SKM-1 treated with dmso at 0.1 percent for 144 hours (cell line): ENCODE data around the gene MATN1.

Experiments used
- DNase-seq: peaks from one replicate; lab custom pipeline; 2025; ENCODE audit not compliant: unreplicated experiment; lab: John Stamatoyannopoulos, UW

MATN1 gene

GRCh38 chr1:30719406-30720270 lies 3.7 kb downstream of the MATN1 start:
- no peak for DNase-seq

GRCh38 chr1:30718636-30719405 lies 4.6 kb downstream of the MATN1 start:
- DNase-seq: peak; percentile 96

GRCh38 chr1:30718091-30718635 lies 5.2 kb downstream of the MATN1 start:
- peak; percentile 96 for DNase-seq

DNA sequence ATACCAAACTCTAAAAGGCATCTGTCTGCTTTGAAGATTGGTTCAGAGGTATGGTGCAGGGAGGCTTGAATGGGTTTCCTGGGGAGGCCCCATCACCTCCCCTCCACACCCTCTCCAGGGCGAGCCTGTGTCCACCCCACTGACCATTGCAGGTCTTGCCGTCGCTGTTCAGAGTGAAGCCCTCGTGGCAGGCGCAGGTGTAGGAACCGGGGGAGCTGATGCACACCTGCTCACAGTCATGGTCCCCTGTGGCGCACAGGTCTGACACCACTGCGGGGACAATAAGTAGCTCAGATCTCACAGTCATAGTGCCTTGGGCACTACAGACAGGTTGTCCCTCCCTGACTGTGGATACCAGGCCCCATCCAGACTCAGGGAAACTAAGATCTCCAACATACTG lies 6.7 kb downstream of the MATN1 start:
- DNase-seq: no peak

GRCh38 chr1:30715886-30716285 lies 7.5 kb downstream of the MATN1 start:
- no peak for DNase-seq

DNA sequence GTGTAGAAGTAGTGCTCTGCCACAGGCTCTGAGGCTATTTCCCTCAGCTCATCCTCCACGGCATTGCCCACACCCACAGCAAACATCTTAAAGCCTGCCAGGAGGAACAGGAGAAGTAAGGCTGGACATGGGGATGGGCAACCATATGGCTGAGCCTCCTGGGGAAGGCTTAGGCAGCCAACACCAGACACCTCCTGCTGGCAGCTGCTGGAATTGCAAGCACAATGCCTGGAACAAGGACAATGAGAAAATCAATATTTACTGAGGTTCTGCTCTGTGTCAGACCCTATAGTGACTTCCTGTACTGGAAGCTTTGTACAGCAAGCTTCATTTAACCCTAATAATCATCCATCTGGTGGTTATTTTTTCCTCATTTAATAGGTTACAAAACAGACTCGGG lies 8.2 kb downstream of the MATN1 start:
- DNase-seq: no peak

- no peak for DNase-seq
Observed at GRCh38 chr1:30714536-30715090, 8.8 kb downstream of the MATN1 start.

- no peak for DNase-seq
Observed at GRCh38 chr1:30714025-30714424, 9.4 kb downstream of the MATN1 start.

- no peak for DNase-seq
Observed at GRCh38 chr1:30713311-30713710, 10.1 kb downstream of the MATN1 start.

- no peak for DNase-seq
Observed at GRCh38 chr1:30712583-30712982, 10.8 kb downstream of the MATN1 start.

DNA sequence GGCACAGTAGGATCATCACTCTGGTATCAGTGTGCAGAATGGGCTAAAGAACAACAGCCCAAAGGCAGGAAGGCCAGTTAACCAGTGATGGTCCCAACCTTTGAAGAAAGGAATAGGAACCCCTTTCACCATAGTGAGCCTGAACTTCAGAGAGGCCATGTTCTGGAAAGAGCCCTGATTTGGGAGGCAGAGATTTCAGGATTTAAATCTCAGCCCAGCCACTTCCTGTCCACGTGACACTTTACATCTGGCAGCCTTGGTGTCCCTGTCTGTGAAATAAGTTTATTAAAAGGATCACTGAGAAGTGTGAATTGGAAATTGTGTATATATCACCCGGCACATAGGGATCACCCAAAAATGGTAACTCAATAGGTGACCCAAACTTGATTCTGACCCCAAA lies 13.0 kb downstream of the MATN1 start:
- DNase-seq: no peak

- no peak for DNase-seq
Observed at GRCh38 chr1:30708361-30708728, 15.0 kb downstream of the MATN1 start.

GRCh38 chr1:30707412-30708360 lies 15.7 kb downstream of the MATN1 start:
- peak; percentile 44 for DNase-seq

- no peak for DNase-seq
Observed at GRCh38 chr1:30706528-30706927, 16.9 kb downstream of the MATN1 start.

GRCh38 chr1:30705698-30706097 lies 17.7 kb downstream of the MATN1 start:
- no peak for DNase-seq

GRCh38 chr1:30704765-30705509 lies 18.4 kb downstream of the MATN1 start:
- no peak for DNase-seq

DNA sequence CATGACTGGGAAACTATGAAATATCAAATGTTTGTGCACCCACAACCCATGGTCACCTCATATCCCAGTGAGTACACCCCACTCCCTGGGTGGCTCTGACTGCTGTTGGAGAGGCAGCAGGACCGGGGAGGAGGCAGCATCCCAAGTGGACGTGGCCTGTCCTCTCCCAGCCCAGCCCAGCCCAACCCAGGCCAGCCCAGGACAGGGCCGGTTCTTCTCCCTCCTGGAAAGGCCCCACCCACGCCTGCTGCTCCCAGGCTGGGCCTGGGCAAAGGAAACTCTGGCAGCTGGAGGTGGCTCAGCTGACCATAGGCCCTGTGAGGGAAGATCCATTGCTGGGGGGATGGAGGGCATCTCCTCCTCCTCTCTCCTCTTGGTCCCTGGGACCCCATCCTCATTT lies 19.1 kb downstream of the MATN1 start:
- no peak for DNase-seq

DNA sequence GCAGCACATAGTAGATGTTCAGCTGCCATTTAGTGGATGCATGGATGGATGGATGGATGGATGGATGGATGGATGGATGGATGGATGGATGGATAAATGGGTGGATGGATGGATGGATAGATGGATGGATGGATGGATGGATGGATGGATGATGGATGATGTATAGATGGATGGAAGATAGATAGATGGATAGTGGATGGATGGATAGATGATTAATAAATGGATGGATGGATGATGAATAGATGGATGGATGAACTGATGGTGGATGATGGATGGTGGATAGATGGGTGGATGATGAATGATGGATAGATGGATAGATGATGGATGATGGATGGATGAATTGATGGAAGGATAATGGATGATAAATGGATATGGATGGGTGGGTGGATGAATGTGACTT lies 20.6 kb downstream of the MATN1 start:
- no peak for DNase-seq

DNA sequence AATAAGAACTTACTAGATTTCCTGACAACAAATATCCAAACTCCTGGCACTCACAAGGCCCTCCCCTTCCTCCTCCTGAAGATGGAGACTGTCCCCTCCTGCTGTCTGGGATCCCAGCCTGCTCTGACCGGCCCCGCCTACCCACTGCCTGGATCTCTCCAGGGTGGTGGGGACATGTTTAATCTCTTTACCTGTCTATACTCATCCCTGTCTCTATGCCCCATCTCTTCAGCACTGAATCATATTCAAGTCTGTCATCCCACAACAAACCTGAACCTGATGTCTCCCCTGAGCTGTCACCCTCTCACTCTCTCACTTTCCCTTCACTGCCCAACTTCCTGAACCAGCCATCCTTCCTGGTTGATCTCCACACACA lies 22.1 kb downstream of the MATN1 start:
- no peak for DNase-seq
